GM19395 (cell line): Measurements from ENCODE around the gene TAAR5.
"Not testable (repeated sequence)": the region's sequence is repeated elsewhere in the genome, so short reads cannot be mapped to it uniquely, and the experiment has no call there.

Experiments used
- ATAC-seq: cut with Tn5 transposase; IDR thresholded peaks from one replicate; pipeline ENCODE4 v1.9.1; 2021; ENCODE audit warnings: mild to moderate bottlenecking, moderate library complexity; ENCODE audit not compliant: unreplicated experiment

Gene TAAR5

DNA sequence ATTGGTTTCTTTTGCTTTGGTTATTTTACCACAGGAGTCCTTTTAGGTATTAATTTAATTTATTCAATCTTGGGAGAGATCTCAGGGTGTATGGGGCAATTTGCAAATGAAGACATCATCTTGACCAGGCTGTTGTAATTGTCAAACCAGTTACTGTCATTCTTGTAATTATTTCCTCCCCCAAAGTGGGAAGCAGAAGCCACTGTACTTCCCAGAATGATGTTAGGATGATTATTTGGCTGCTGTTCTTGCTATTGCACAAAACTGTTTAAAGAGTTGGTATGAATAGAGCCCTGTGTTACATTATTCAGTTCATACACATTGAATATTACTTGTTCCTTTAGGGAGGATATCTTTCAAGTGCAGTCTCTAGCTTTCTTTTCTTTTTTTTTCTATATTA lies 17.8 kb downstream of the TAAR5 start:
- no peak for ATAC-seq

DNA sequence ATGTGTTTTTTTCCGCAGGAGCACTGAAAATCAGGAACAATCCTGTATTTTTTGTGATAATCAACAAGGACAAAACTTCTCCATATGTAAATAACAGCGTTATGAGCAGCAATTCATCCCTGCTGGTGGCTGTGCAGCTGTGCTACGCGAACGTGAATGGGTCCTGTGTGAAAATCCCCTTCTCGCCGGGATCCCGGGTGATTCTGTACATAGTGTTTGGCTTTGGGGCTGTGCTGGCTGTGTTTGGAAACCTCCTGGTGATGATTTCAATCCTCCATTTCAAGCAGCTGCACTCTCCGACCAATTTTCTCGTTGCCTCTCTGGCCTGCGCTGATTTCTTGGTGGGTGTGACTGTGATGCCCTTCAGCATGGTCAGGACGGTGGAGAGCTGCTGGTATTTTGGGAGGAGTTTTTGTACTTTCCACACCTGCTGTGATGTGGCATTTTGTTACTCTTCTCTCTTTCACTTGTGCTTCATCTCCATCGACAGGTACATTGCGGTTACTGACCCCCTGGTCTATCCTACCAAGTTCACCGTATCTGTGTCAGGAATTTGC lies 19.2 kb downstream of the TAAR5 start, which contains the start of gene TAAR6:
TAAR6 (plus strand) TSS at position 102 of the 557 bp plus-strand sequence; CDS start at position 102, 0 bp downstream.
- no peak for ATAC-seq

DNA sequence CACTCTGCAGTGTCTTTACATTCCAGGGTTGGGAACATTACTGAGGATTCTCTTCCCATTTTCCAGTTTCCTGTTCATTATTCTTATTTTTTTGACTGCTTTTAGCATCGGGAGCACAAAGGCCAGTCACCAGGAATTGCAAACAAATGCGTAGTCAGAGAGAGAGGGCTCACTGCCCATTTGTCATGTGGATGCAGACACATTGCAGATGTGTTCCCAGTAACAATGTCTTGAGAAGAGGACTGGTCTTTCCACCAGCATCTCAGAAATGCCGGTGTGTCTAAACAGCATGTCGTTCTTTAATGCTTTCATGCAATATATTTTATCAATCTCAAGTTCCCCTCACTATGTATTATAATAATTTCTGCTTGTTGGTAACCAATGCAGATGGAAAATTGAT lies 20.4 kb downstream of the TAAR5 start:
- no peak for ATAC-seq

DNA sequence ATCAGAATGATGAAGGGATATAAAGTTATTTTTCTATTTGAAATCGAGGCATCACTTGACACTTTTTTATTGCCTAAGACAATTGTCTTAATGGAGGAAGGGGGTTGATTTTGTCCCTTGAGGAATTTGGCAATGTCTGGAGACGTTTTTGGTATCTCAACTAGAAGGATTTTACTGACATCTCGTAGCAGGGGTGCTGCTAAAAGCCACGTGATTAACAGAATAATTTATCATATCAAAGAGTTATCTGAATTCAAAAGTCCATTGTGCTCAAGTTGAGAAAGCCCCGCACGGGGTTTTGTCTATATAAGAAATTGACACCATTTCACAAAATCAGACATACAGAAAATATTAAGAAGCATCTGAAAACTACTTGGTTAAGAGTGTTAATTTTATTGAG lies 20.9 kb downstream of the TAAR5 start:
- ATAC-seq, result no peak

DNA sequence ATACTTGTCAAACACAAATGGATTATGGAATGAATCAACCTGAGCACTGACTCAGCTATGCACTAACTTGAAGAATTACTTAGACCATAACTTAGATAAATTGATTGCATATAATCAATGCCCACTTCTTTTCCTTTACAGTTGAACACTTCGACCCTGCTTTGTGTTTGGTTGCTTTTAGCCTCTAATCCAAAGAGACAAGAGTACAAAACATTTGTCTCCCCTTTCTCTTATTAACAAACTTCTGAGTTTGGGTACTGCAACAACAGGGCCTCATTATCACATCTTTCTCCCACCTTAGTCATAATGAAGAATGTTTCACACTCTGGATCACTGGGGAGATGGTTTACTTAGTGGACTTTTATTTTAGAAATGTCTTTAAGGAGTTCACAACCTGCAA lies 22.0 kb downstream of the TAAR5 start:
- ATAC-seq, result no peak

DNA sequence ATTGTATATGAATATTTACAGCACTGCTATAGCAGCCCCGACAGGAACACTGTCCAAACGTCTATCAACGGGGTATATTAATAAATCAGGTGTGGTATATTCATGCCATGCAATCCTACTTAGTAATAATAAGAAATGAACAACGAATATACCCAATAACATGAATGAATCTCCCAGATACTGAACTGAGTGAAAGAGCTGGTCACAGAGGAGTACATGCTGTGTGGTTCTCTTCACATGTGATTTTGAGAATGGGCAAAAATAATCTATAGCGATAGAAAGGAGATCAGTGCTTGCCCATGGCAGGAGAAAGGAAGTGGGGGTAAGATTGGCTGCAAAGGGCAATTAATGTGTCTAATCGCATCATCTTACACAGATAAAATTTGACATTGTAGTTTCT lies 23.1 kb downstream of the TAAR5 start:
- ATAC-seq, result no peak

DNA sequence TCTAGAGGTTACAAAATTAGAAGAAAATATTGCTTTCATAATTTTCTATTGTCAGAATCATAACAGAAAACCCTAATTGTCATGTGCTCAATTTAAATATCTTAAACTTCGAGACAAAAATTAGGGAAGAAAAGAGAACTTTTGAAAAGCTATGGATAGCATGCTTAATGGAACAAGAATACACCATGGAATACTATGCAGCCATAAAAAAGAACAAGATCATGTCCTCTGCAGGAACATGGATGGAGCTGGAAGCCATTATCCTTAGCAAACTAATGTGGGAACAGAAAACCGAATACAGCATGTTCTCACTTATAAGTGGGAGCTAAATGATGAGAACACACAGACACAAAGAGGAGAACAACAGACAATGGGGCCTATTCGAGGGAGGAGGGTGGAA lies 29.5 kb downstream of the TAAR5 start:
- ATAC-seq, result not testable (repeated sequence)

DNA sequence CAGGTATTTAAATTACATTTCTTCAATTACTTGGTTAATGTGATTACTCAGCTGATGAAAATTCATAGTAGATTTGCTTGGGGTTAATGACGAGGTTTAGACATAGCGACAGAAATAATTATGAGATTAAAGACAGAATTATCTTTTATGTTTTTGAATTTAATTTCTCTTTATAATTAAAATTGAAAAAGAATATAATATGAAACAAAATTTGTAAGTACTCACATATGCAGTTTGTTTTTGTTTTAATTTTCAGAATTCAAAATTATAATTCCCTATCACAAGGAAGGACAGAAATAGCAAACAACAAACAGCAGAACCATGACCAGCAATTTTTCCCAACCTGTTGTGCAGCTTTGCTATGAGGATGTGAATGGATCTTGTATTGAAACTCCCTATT lies 37.2 kb downstream of the TAAR5 start, which contains the start of gene TAAR8:
TAAR8 (plus strand) TSS at position 301 of the 400 bp plus-strand sequence; CDS start at position 322, 21 bp downstream.
- no peak for ATAC-seq

DNA sequence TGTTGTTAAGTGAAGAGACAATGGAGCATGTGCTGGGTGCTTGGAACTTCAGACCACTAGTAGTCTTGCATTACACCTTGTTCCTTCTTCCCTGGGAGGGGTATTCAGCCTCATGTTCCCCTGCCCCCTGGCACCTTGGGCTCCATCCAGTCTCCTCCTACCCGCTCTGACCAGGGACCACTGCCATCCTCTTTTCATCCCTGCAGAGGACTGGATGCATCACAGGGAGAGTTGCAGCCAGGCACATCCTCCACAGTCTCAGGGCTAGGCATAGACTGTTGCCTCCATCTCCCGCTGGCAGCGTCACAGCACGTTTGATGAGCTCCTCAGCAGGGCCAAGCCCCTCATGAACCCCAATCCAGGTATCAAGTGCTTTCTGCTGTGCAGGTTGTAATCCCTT lies 38.3 kb downstream of the TAAR5 start:
- ATAC-seq, result no peak

DNA sequence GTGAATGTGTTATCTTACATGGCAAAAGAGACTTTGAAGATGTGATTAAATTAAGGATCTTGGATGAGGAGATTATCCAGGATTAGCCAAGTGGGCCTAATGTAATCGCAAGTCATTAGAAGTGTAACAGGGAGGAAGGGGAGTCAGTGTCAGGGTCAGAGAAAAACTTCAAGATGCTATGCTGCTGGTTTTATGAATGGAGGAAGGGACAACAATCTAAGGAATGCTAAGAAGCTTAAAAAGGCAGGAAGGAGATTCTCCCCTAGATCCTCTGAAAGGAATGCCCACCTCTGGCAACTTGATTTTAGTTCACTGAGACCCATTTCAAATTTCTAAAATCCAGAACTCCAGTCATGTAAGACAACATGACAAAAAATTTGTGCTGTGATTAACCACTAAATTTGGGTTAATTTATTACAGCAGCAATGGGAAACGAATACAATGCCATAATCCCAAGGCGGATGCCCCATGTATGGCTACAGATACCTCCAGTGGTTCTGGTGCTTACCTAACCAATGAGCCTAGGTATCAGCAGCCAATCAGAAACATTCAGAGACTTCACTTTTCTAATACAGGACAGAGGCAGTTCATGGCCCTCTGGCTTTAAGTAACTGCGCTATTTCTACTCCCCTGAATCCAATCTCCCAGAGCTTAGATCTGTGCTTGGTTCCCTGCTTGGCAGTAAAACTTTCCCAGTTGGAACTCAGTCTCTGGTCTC lies 40.6 kb downstream of the TAAR5 start:
- ATAC-seq, result no peak

DNA sequence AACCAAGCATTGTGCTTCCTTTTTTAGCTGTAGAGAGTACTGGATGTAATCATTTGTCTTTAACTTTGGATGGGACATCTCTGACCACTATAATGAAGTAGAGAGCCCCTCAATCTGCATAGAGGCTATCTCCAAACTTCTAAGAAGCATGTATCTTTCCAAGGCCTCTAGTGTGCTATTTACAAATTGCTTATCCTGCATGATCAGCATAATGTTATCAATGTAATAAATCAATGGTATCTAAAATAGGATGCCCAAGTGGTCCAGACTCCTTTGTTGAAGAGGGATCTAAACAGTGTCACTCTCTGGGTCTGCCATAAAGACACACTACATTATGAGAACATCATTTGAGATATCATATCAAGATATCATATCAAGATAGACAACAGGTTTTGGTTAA lies 44.7 kb downstream of the TAAR5 start:
- ATAC-seq, result no peak
